GM12878 (cell line): ENCODE results near the gene OVOL1. TPM values are rescaled to one million over a fixed set of nuclear protein-coding genes. Genes with fewer than 3 reads are reported as not detected.
"Not testable (repeated sequence)": the region's sequence is repeated elsewhere in the genome, so short reads cannot be mapped to it uniquely, and the experiment has no call there.

Experiments used
- ATAC-seq: fragments of 200-7000 bp; cut with Tn5 transposase; 3 replicates; pipeline ENCODE4 v1.9.1; 2020; ENCODE audit warnings: mild to moderate bottlenecking, moderate library complexity
- BruUV-seq: library from RNA; stranded (reverse); fragments of 400-500 nt; replicated peaks from 2 replicates; lab custom pipeline; 2021; lab: Mats Ljungman, UMichigan
- CTCF ChIA-PET: fragments of 300-600 bp; sonication (Branson Sonifier 250); formaldehyde crosslinking; extraction: SDS; loops from one replicate; lab custom pipeline; 2021; ENCODE audit warnings: inconsistent platforms; lab: Yijun Ruan, JAX
- POLR2A ChIA-PET: fragments of 350-600 bp; formaldehyde crosslinking; extraction: SDS; loops from one replicate; lab custom pipeline; 2021; ENCODE audit warnings: inconsistent platforms; lab: Charles Lee
- RAD21 ChIA-PET: fragments of 300-600 bp; sonication (Branson Sonifier 250); formaldehyde crosslinking; loops from one replicate; lab custom pipeline; 2023; ENCODE audit warnings: antibody characterized with exemption; ENCODE audit not compliant: unreplicated experiment; lab: Charles Lee
- SMC1A ChIA-PET: fragments of 300-600 bp; sonication (Branson Sonifier 250); formaldehyde crosslinking; loops from one replicate; lab custom pipeline; 2023; ENCODE audit not compliant: unreplicated experiment, uncharacterized antibody; lab: Charles Lee
- DNase-seq: peaks from one replicate; pipeline ENCODE4 v3.0.0-alpha.2; 2011; ENCODE audit warnings: low read depth, low spot score
- FAIRE-seq: peaks from 3 replicates; lab custom pipeline; 2011; peaks lifted over from hg19 to GRCh38; lab: Jason Lieb, UNC
- H2AFZ ChIP-seq: 2 replicates; pipeline ENCODE4 v1.6.0; 2011; ENCODE audit warnings: low read depth, low read length, control low read depth; ENCODE audit not compliant: control insufficient read depth
- H3K27ac ChIP-seq: 2 replicates; pipeline ENCODE4 v1.5.1; 2011; ENCODE audit warnings: control low read depth; ENCODE audit not compliant: control insufficient read depth, insufficient read depth
- H3K27me3 ChIP-seq, 2 experiments: replicated peaks in 1 of 2; 2 replicates each; pipeline versions ENCODE4 v1.6.0 to v1.6.1; 2011; ENCODE audit warnings: low read length in 1 of 2; ENCODE audit not compliant: control insufficient read depth in 2 of 2, insufficient read depth in 2 of 2
- H3K36me3 ChIP-seq, 2 experiments: 2 replicates each; pipeline ENCODE4 v1.5.1; 2011; ENCODE audit warnings: low read length in 1 of 2; ENCODE audit not compliant: control insufficient read depth in 2 of 2, insufficient read depth in 2 of 2
- H3K4me1 ChIP-seq: 2 replicates; pipeline ENCODE4 v1.6.1; 2011; ENCODE audit warnings: mild to moderate bottlenecking, low read length, moderate library complexity, mixed read lengths; ENCODE audit not compliant: control insufficient read depth, insufficient read depth
- H3K4me2 ChIP-seq: 2 replicates; pipeline ENCODE4 v1.6.0; 2011; ENCODE audit warnings: control low read depth; ENCODE audit not compliant: control insufficient read depth, insufficient read depth
- H3K4me3 ChIP-seq: fragments of 200-600 bp; sonication (generic); 2 replicates; pipeline ENCODE4 v1.5.1; 2016
- H3K79me2 ChIP-seq: 2 replicates; pipeline ENCODE4 v1.6.0; 2011; ENCODE audit warnings: low read length; ENCODE audit not compliant: control insufficient read depth, insufficient read depth
- H3K9ac ChIP-seq: 2 replicates; pipeline ENCODE4 v1.8.0; 2011; ENCODE audit warnings: low read length, control low read depth, mixed read lengths; ENCODE audit not compliant: control insufficient read depth, insufficient read depth
- H3K9me3 ChIP-seq: replicated peaks from 3 replicates; pipeline ENCODE4 v1.5.1; 2011; ENCODE audit warnings: mild to moderate bottlenecking, low read length; ENCODE audit not compliant: control insufficient read depth, insufficient read depth
- H4K20me1 ChIP-seq: 2 replicates; pipeline ENCODE4 v1.6.0; 2011; ENCODE audit not compliant: control insufficient read depth, insufficient read depth
- ESRRA ChIP-seq: IDR thresholded peaks from 2 replicates; pipeline ENCODE4 v1.6.1; 2012; ENCODE audit warnings: mild to moderate bottlenecking, low read length, improper control_type of control experiment
- ETV6 ChIP-seq, 2 experiments: fragments of 450-650 bp in 1 of 2; IDR thresholded peaks in 1 of 2; conservative IDR thresholded peaks in 1 of 2; 2 replicates each; pipeline ENCODE4 v1.6.1; 2014; ENCODE audit warnings: antibody characterized with exemption in 1 of 2, borderline replicate concordance in 1 of 2, low read depth in 1 of 2, mild to moderate bottlenecking in 1 of 2, moderate library complexity in 1 of 2
- NFIC ChIP-seq: IDR thresholded peaks from 2 replicates; pipeline ENCODE4 v1.6.1; 2012; ENCODE audit warnings: low read depth, mild to moderate bottlenecking, inconsistent platforms, low read length, moderate library complexity
- STAT1 ChIP-seq: fragments of 450-650 bp; conservative IDR thresholded peaks from 2 replicates; pipeline ENCODE4 v1.6.1; 2014; ENCODE audit warnings: antibody characterized with exemption, mild to moderate bottlenecking
- WGBS: methylation state at CpG from one replicate; pipeline ENCODE4 v1.1.6; 2016; ENCODE audit warnings: low lambda C conversion rate; ENCODE audit not compliant: insufficient replicate concordance, insufficient coverage; ENCODE audit errors: missing lambda C conversion rate; 5-methylcytosine and 5-hydroxymethylcytosine counted together
- in situ Hi-C: fragments of 300-500 bp; cut with MboI; formaldehyde crosslinking; loops from 9 replicates; pipeline ENCODE4 v1.14.3; 2018; ENCODE audit warnings: mixed read lengths
- intact Hi-C: fragments of 100-400 bp; cut with micrococcal nuclease; formaldehyde crosslinking; loops from one replicate; pipeline ENCODE4 v1.14.2; 2022; ENCODE audit not compliant: unreplicated experiment
- polyA plus RNA-seq, 11 experiments: library from polyadenylated mRNA; depleted of rRNA in 4 of 11; unstranded in 6 of 11; stranded (reverse) in 5 of 11; fragments of >200 nt; fragmentation: Nextera tagmentation in 4 of 11; fragmentation: Illumina TruSeq in 1 of 11; extraction: Ambion mirVana in 4 of 11; extraction: Trizol in 1 of 11; gene quantifications; 1 replicate in 1 of 11; 2 replicates in 10 of 11; pipeline versions ENCODE4 v1.2.1 to v1.2.3, GENCODE V29; 2011 to 2016; ENCODE audit warnings: inconsistent platforms in 2 of 11, missing spikeins in 2 of 11, low read depth in 1 of 11
- total RNA-seq, 4 experiments: library from RNA; depleted of rRNA in 3 of 4; stranded (reverse); fragments of >200 nt in 3 of 4; fragmentation: Illumina TruSeq in 1 of 4; extraction: Trizol in 1 of 4; gene quantifications; 2 replicates each; pipeline versions ENCODE4 v1.2.1 to v1.2.3, GENCODE V29; 2013 to 2021
- TF ChIP-seq, protein P1 (sequence below): fragments of 450-650 bp; conservative IDR thresholded peaks from 2 replicates; pipeline ENCODE4 v1.6.1; 2017; ENCODE audit warnings: mild to moderate bottlenecking, moderate library complexity
- TF ChIP-seq, protein P2 (sequence below): fragments of 450-650 bp; IDR thresholded peaks from 2 replicates; pipeline ENCODE4 v1.6.1; 2017; ENCODE audit warnings: mild to moderate bottlenecking, moderate library complexity
- TF ChIP-seq, protein P3 (sequence below): fragments of 450-650 bp; IDR thresholded peaks from 2 replicates; pipeline ENCODE4 v1.6.1; 2017; ENCODE audit warnings: mild to moderate bottlenecking

The OVOL1 gene
- total and polyA plus RNA-seq, 10 of the 15 experiments (the other 5 are each of a cell fraction or from before 2014, with no cell fraction given), result 0.04 to 0.96 (median 0.09) TPM; not detected in 7

DNA sequence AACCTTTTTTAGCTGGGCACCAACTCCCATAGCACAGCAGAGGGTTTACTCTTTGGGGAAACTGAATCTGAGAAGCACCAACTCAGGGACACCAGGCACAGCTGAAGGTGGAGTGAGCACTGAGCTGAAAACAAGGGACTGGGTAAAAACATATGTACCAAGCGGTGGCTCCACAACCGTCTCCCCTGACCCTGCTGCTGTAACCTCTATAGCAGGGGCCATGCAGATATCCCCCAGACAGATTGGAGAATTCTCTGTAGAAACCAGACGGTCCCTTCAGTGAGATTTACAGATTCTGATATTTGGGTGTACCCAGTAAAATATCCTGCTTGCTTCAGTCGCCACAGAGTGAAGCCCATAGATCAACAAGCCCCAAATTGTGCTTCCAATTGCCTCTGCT, 42.6 kb downstream of the OVOL1 start:
- no TSS peak for BruUV-seq
- TF ChIP-seq, protein P1, sequence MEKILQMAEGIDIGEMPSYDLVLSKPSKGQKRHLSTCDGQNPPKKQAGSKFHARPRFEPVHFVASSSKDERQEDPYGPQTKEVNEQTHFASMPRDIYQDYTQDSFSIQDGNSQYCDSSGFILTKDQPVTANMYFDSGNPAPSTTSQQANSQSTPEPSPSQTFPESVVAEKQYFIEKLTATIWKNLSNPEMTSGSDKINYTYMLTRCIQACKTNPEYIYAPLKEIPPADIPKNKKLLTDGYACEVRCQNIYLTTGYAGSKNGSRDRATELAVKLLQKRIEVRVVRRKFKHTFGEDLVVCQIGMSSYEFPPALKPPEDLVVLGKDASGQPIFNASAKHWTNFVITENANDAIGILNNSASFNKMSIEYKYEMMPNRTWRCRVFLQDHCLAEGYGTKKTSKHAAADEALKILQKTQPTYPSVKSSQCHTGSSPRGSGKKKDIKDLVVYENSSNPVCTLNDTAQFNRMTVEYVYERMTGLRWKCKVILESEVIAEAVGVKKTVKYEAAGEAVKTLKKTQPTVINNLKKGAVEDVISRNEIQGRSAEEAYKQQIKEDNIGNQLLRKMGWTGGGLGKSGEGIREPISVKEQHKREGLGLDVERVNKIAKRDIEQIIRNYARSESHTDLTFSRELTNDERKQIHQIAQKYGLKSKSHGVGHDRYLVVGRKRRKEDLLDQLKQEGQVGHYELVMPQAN, result no peak
- no peak for TF ChIP-seq NFIC
- TF ChIP-seq, protein P2, sequence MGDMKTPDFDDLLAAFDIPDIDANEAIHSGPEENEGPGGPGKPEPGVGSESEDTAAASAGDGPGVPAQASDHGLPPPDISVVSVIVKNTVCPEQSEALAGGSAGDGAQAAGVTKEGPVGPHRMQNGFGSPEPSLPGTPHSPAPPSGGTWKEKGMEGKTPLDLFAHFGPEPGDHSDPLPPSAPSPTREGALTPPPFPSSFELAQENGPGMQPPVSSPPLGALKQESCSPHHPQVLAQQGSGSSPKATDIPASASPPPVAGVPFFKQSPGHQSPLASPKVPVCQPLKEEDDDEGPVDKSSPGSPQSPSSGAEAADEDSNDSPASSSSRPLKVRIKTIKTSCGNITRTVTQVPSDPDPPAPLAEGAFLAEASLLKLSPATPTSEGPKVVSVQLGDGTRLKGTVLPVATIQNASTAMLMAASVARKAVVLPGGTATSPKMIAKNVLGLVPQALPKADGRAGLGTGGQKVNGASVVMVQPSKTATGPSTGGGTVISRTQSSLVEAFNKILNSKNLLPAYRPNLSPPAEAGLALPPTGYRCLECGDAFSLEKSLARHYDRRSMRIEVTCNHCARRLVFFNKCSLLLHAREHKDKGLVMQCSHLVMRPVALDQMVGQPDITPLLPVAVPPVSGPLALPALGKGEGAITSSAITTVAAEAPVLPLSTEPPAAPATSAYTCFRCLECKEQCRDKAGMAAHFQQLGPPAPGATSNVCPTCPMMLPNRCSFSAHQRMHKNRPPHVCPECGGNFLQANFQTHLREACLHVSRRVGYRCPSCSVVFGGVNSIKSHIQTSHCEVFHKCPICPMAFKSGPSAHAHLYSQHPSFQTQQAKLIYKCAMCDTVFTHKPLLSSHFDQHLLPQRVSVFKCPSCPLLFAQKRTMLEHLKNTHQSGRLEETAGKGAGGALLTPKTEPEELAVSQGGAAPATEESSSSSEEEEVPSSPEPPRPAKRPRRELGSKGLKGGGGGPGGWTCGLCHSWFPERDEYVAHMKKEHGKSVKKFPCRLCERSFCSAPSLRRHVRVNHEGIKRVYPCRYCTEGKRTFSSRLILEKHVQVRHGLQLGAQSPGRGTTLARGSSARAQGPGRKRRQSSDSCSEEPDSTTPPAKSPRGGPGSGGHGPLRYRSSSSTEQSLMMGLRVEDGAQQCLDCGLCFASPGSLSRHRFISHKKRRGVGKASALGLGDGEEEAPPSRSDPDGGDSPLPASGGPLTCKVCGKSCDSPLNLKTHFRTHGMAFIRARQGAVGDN, result no peak
- no peak for TF ChIP-seq ETV6 (conservative IDR thresholded peaks at IDR 0.05 in 1 of 2, IDR thresholded peaks at IDR 0.05 in 1 of 2; ENCODE audit: borderline replicate concordance in 1 of 2, low read depth in 1 of 2)
- TF ChIP-seq, protein P3, sequence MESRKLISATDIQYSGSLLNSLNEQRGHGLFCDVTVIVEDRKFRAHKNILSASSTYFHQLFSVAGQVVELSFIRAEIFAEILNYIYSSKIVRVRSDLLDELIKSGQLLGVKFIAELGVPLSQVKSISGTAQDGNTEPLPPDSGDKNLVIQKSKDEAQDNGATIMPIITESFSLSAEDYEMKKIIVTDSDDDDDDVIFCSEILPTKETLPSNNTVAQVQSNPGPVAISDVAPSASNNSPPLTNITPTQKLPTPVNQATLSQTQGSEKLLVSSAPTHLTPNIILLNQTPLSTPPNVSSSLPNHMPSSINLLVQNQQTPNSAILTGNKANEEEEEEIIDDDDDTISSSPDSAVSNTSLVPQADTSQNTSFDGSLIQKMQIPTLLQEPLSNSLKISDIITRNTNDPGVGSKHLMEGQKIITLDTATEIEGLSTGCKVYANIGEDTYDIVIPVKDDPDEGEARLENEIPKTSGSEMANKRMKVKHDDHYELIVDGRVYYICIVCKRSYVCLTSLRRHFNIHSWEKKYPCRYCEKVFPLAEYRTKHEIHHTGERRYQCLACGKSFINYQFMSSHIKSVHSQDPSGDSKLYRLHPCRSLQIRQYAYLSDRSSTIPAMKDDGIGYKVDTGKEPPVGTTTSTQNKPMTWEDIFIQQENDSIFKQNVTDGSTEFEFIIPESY, result no peak
- no peak for TF ChIP-seq STAT1
- no peak for TF ChIP-seq ESRRA
- intact Hi-C loops, result no loop called here
- H3K4me3 ChIP-seq, result no peak overlapping the region
- 34% methylated on average over 4 of the region's 4 CpGs for WGBS
- CTCF ChIA-PET, result interaction anchor here (0.6 to 2.7 kb wide), 7 partner anchors 11 to 482 kb away, joined by 3 to 7 read pairs (median 4); partner anchors contain the start of gene MUS81
- H3K4me2 ChIP-seq, result no peak overlapping the region
- no peaks in the 10 kb centered on the region for H3K9me3 ChIP-seq
- peaks cover 0 to 7% of the 10 kb centered on the region in 2 experiments; a peak in 1 of 4 replicates for H3K27me3 ChIP-seq
- POLR2A ChIA-PET, result no interaction called here
- SMC1A ChIA-PET, result no interaction called here
- H4K20me1 ChIP-seq, result no peaks in the 10 kb centered on the region
- peaks cover 15% of the 10 kb centered on the region for H3K4me1 ChIP-seq
- H3K36me3 ChIP-seq, result no peaks in the 10 kb centered on the region
- DNase-seq (no peak), FAIRE-seq (no peak), ATAC-seq (no peak)
- H3K9ac ChIP-seq, result no peak overlapping the region
- RAD21 ChIA-PET, result interaction anchor here (0.6 to 0.8 kb wide), 2 partner anchors 27 to 138 kb away, joined by 3 read pairs; no protein-coding TSS in a partner anchor
- no peak overlapping the region for H2AFZ ChIP-seq
- H3K27ac ChIP-seq, result no peak overlapping the region
- in situ Hi-C loops, result no loop called here
- H3K79me2 ChIP-seq, result no peaks in the 10 kb centered on the region

DNA sequence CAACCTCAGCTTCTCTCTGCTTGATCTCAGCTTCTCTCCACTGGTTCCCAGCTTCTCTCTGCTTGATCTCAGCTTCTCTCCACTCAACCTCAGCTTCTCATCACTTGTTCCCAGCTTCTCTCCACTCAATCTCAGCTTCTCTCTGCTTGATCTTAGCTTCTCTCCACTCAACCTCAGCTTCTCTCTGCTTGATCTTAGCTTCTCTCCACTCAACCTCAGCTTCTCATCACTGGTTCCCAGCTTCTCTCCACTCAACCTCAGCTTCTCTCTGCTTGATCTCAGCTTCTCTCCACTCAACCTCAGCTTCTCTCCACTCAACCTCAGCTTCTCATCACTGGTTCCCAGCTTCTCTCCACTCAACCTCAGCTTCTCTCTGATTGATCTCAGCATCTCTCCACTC, 45.4 kb downstream of the OVOL1 start:
- H3K27me3 ChIP-seq, H3K9me3 ChIP-seq, H3K9ac ChIP-seq, H3K27ac ChIP-seq, BruUV-seq, H3K4me2 ChIP-seq, DNase-seq, in situ Hi-C loops, H2AFZ ChIP-seq, H3K4me3 ChIP-seq, intact Hi-C loops, H4K20me1 ChIP-seq, H3K36me3 ChIP-seq, H3K79me2 ChIP-seq, ATAC-seq, FAIRE-seq: not testable (repeated sequence)
- ChIA-PET RAD21 (interaction anchor here (1.0 to 2.0 kb wide), 2 partner anchors 56 to 190 kb away, joined by 3 to 4 read pairs; partner anchors contain the start of gene FIBP), POLR2A (interaction anchor here (0.7 to 2.7 kb wide), 8 partner anchors 8 to 111 kb away, joined by 3 to 18 read pairs (median 4); partner anchors contain the start of genes CCDC85B, CFL1 and MUS81), SMC1A (interaction anchor here (1.2 to 1.9 kb wide), 3 partner anchors 9 to 206 kb away, joined by 3 to 5 read pairs (median 5); no protein-coding TSS in a partner anchor), CTCF (interaction anchor here (1.3 to 3.0 kb wide), 8 partner anchors 14 to 190 kb away, joined by 3 to 19 read pairs (median 10); partner anchors contain the start of gene FIBP)
- H3K4me1 ChIP-seq, result peaks cover 15% of the 10 kb centered on the region
